Endothelial cell of umbilical vein (primary cell): ENCODE results near the gene ADPRH. TPM values are rescaled to one million over a fixed set of nuclear protein-coding genes. Genes with fewer than 3 reads are reported as not detected.

Source experiments
- BruUV-seq: library from RNA; stranded (reverse); fragments of 400-500 nt; replicated peaks from 2 replicates; lab custom pipeline; 2021; lab: Mats Ljungman, UMichigan
- CTCF ChIA-PET: fragments of 300-600, 350-600 bp; sonication (Branson Sonifier 250); formaldehyde crosslinking; loops from one replicate; lab custom pipeline; 2021; ENCODE audit warnings: antibody characterized with exemption, inconsistent platforms; lab: Charles Lee
- POLR2A ChIA-PET: fragments of 300-600, 350-600 bp; sonication (Branson Sonifier 250); formaldehyde crosslinking; loops from one replicate; lab custom pipeline; 2021; ENCODE audit warnings: antibody characterized with exemption, inconsistent platforms; lab: Charles Lee
- DNase-seq: peaks from one replicate; pipeline ENCODE4 v3.0.0-alpha.2; 2011; ENCODE audit warnings: low read depth, low spot score
- FAIRE-seq: peaks from 2 replicates; lab custom pipeline; 2011; peaks lifted over from hg19 to GRCh38; lab: Jason Lieb, UNC
- H2AFZ ChIP-seq: 2 replicates; pipeline ENCODE4 v1.6.0; 2012; ENCODE audit warnings: low read depth, low read length, control low read depth, inconsistent platforms
- H3K27ac ChIP-seq: 2 replicates; pipeline ENCODE4 v1.5.1; 2011; ENCODE audit warnings: low read depth, mild to moderate bottlenecking, control low read depth, low read length, moderate library complexity; ENCODE audit not compliant: insufficient read depth
- H3K27me3 ChIP-seq, 2 experiments: 2 replicates each; pipeline versions ENCODE4 v1.6.0 to v1.6.1; 2011; ENCODE audit warnings: low read length in 2 of 2, mixed read lengths in 1 of 2; ENCODE audit not compliant: control insufficient read depth in 2 of 2, insufficient read depth in 2 of 2
- H3K36me3 ChIP-seq, 2 experiments: 2 replicates in 1 of 2; 3 replicates in 1 of 2; pipeline ENCODE4 v1.5.1; 2011; ENCODE audit warnings: low read length in 2 of 2, mild to moderate bottlenecking in 1 of 2, moderate library complexity in 1 of 2; ENCODE audit not compliant: control insufficient read depth in 2 of 2, insufficient read depth in 2 of 2; ENCODE audit errors: extremely low read depth in 1 of 2
- H3K4me1 ChIP-seq: 3 replicates; pipeline ENCODE4 v1.5.1; 2011; ENCODE audit warnings: mild to moderate bottlenecking, low read length; ENCODE audit not compliant: control insufficient read depth, insufficient read depth; ENCODE audit errors: extremely low read depth
- H3K4me2 ChIP-seq: 2 replicates; pipeline ENCODE4 v1.6.1; 2011; ENCODE audit warnings: low read length, control low read depth, mixed read lengths; ENCODE audit not compliant: insufficient read depth
- H3K4me3 ChIP-seq, 3 experiments: fragments of 200-600 bp in 1 of 3; sonication (generic), shearing (Covaris generic) in 1 of 3; replicated peaks in 1 of 3; 2 replicates each; pipeline ENCODE4 v1.5.1; 2011 to 2016; ENCODE audit warnings: control low read depth in 3 of 3, low read length in 3 of 3, mild to moderate bottlenecking in 2 of 3, inconsistent platforms in 1 of 3, low read depth in 1 of 3, moderate library complexity in 1 of 3; ENCODE audit not compliant: insufficient read depth in 1 of 3
- H3K79me2 ChIP-seq: 2 replicates; pipeline ENCODE4 v1.6.0; 2012; ENCODE audit warnings: low read length, inconsistent platforms; ENCODE audit not compliant: control insufficient read depth, insufficient read depth
- H3K9ac ChIP-seq: replicated peaks from 2 replicates; pipeline ENCODE3; 2011; ENCODE audit warnings: low read length, control low read depth; ENCODE audit not compliant: insufficient read depth; ENCODE audit errors: extremely low read depth
- H3K9me1 ChIP-seq: replicated peaks from 3 replicates; pipeline ENCODE4 v1.6.0; 2011; ENCODE audit warnings: mild to moderate bottlenecking, low read length; ENCODE audit not compliant: control insufficient read depth, insufficient read depth; ENCODE audit errors: extremely low read depth
- H3K9me3 ChIP-seq: replicated peaks from 2 replicates; pipeline ENCODE4 v1.5.1; 2012; ENCODE audit warnings: low read length, inconsistent platforms; ENCODE audit not compliant: control insufficient read depth, insufficient read depth
- H4K20me1 ChIP-seq: replicated peaks from 2 replicates; pipeline ENCODE3; 2011; ENCODE audit warnings: mild to moderate bottlenecking, low read length; ENCODE audit not compliant: control insufficient read depth, insufficient read depth; ENCODE audit errors: extremely low read depth
- EZH2 ChIP-seq: IDR thresholded peaks from 2 replicates; pipeline ENCODE4 v1.6.1; 2012; ENCODE audit warnings: borderline replicate concordance, low read depth, mild to moderate bottlenecking, moderate library complexity, low read length, inconsistent platforms; ENCODE audit not compliant: severe bottlenecking
- FOS ChIP-seq: IDR thresholded peaks from 2 replicates; pipeline ENCODE4 v1.6.1; 2011; ENCODE audit warnings: mild to moderate bottlenecking, low read length, moderate library complexity, borderline replicate concordance; ENCODE audit not compliant: insufficient read depth
- GATA2 ChIP-seq: IDR thresholded peaks from 2 replicates; pipeline ENCODE4 v1.7.0; 2011; ENCODE audit warnings: low read depth, mild to moderate bottlenecking, moderate library complexity, mixed read lengths, low read length; ENCODE audit not compliant: insufficient read length, insufficient read depth
- JUN ChIP-seq: IDR thresholded peaks from 2 replicates; pipeline ENCODE4 v1.6.1; 2011; ENCODE audit warnings: borderline replicate concordance, low read depth; ENCODE audit not compliant: insufficient read length, insufficient read depth
- MYC ChIP-seq: IDR thresholded peaks from one replicate; pipeline ENCODE4 v1.6.1; 2011; ENCODE audit warnings: mild to moderate bottlenecking, low read depth, low read length
- POLR2A ChIP-seq: IDR thresholded peaks from 2 replicates; pipeline ENCODE4 v1.6.1; 2012; ENCODE audit warnings: low read depth, mild to moderate bottlenecking, control low read depth, low read length
- POLR2AphosphoS5 ChIP-seq: IDR thresholded peaks from 2 replicates; pipeline ENCODE4 v1.6.1; 2012; ENCODE audit warnings: low read depth, mild to moderate bottlenecking, control low read depth, low read length, moderate library complexity; ENCODE audit not compliant: insufficient read depth
- dilution Hi-C: fragments of 300-500 bp; cut with MboI; formaldehyde crosslinking; loops from one replicate; pipeline ENCODE4 v1.15.0; 2019; ENCODE audit warnings: low sequenced_read_pairs; ENCODE audit not compliant: extremely low pct_ligation_motif_present
- intact Hi-C: fragments of 100-400 bp; cut with micrococcal nuclease; formaldehyde crosslinking; loops from one replicate; pipeline ENCODE4 v1.10.0; 2022
- polyA plus RNA-seq, 4 experiments: library from polyadenylated mRNA; depleted of rRNA in 3 of 4; stranded (reverse) in 3 of 4; unstranded in 1 of 4; fragments of >200 nt; gene quantifications; 2 replicates each; pipeline versions ENCODE4 v1.2.1 to v1.2.3, GENCODE V29; 2011 to 2012; ENCODE audit warnings: missing spikeins in 1 of 4
- total RNA-seq: library from RNA; stranded (reverse); gene quantifications from 2 replicates; pipeline ENCODE4 v1.2.3, GENCODE V29; 2021
- TF ChIP-seq, protein P1 (sequence below), 2 donors: IDR thresholded peaks; 1 replicate in 1 of 2; 2 replicates in 1 of 2; pipeline ENCODE4 v1.5.1; 2011; ENCODE audit warnings: low read length in 2 of 2, mild to moderate bottlenecking in 2 of 2, moderate library complexity in 2 of 2, control low read depth in 1 of 2, inconsistent platforms in 1 of 2, low read depth in 1 of 2; ENCODE audit not compliant: insufficient read depth in 1 of 2; ENCODE audit errors: extremely low read depth in 1 of 2
- TF ChIP-seq, protein P2 (sequence below): IDR thresholded peaks from 2 replicates; pipeline ENCODE4 v1.6.1; 2011; ENCODE audit not compliant: insufficient read depth, insufficient read length

The ADPRH gene
- total and polyA plus RNA-seq, 2 donors (not counting 3 experiments of a cell fraction or from before 2014, with no cell fraction given), result 3.5 to 8.0 TPM

DNA sequence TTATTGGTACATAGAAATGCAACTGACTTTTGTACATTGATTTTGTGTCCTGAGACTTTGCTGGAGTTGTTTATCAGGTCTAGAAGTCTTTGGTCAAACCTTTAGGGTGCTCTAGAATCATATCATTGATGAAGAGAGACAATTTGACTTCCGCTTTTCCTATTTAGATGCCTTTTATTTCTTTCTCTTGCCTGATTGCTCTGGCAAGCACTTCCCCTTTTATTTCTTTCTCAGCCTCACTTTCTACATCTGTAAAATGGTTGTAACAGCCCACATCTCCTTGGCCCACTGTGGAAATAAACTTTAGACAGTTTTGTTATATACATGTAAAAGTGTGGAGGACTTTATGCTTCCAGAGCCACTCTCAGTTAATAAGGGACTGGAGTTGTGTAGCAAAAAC lies 32.4 kb downstream of the ADPRH start:
- ChIA-PET CTCF (no interaction called here), POLR2A (no interaction called here)
- no peak for TF ChIP-seq JUN
- no peak for TF ChIP-seq POLR2AphosphoS5
- TF ChIP-seq MYC, result no peak
- no peak for TF ChIP-seq EZH2
- no peak for TF ChIP-seq POLR2A
- no peak for TF ChIP-seq GATA2
- TF ChIP-seq, protein P1, sequence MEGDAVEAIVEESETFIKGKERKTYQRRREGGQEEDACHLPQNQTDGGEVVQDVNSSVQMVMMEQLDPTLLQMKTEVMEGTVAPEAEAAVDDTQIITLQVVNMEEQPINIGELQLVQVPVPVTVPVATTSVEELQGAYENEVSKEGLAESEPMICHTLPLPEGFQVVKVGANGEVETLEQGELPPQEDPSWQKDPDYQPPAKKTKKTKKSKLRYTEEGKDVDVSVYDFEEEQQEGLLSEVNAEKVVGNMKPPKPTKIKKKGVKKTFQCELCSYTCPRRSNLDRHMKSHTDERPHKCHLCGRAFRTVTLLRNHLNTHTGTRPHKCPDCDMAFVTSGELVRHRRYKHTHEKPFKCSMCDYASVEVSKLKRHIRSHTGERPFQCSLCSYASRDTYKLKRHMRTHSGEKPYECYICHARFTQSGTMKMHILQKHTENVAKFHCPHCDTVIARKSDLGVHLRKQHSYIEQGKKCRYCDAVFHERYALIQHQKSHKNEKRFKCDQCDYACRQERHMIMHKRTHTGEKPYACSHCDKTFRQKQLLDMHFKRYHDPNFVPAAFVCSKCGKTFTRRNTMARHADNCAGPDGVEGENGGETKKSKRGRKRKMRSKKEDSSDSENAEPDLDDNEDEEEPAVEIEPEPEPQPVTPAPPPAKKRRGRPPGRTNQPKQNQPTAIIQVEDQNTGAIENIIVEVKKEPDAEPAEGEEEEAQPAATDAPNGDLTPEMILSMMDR (IDR thresholded peaks at IDR 0.05; ENCODE audit: extremely low read depth in 1 of 2, insufficient read depth in 1 of 2, low read depth in 1 of 2, low read length in 2 of 2), result no peak
- TF ChIP-seq, protein P2, sequence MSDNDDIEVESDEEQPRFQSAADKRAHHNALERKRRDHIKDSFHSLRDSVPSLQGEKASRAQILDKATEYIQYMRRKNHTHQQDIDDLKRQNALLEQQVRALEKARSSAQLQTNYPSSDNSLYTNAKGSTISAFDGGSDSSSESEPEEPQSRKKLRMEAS, result no peak
- no peak for TF ChIP-seq FOS
- no peak overlapping the region for H3K4me2 ChIP-seq
- H3K27ac ChIP-seq, result no peak overlapping the region
- H3K4me3 ChIP-seq, result no peak overlapping the region
- intact Hi-C loops (no loop called here), dilution Hi-C loops (no loop called here)
- no peak overlapping the region for H2AFZ ChIP-seq
- no peaks in the 10 kb centered on the region for H3K4me1 ChIP-seq
- FAIRE-seq (no peak), DNase-seq (no peak)
- H3K27me3 ChIP-seq, result peaks cover 8 to 11% of the 10 kb centered on the region in 2 experiments
- no peaks in the 10 kb centered on the region for H4K20me1 ChIP-seq
- H3K36me3 ChIP-seq, result no peaks in the 10 kb centered on the region
- H3K9me1 ChIP-seq, result no peaks in the 10 kb centered on the region
- no TSS peak for BruUV-seq
- H3K79me2 ChIP-seq, result no peaks in the 10 kb centered on the region
- no peaks in the 10 kb centered on the region for H3K9me3 ChIP-seq
- H3K9ac ChIP-seq, result no peak overlapping the region
